H1 (cell line): ENCODE data around the gene EPSTI1. TPM values are rescaled to one million over a fixed set of nuclear protein-coding genes. Genes with fewer than 3 reads are reported as not detected.

Experiments used
- EP300 ChIP-seq, 2 experiments: IDR thresholded peaks; 1 replicate in 1 of 2; 2 replicates in 1 of 2; pipeline ENCODE4 v1.6.1; 2011 to 2012; ENCODE audit warnings: low read depth in 2 of 2, low read length in 2 of 2, mild to moderate bottlenecking in 2 of 2, borderline replicate concordance in 1 of 2, inconsistent platforms in 1 of 2, moderate library complexity in 1 of 2
- GTF2F1 ChIP-seq: IDR thresholded peaks from 2 replicates; pipeline ENCODE4 v1.6.1; 2012; ENCODE audit warnings: low read depth, low read length, improper control_type of control experiment, borderline replicate concordance
- HDAC2 ChIP-seq, 2 experiments: fragments of 300-600 bp in 1 of 2; sonication (generic) in 1 of 2; IDR thresholded peaks; 2 replicates each; pipeline ENCODE4 v1.6.1; 2011 to 2012; ENCODE audit warnings: low read depth in 2 of 2, low read length in 2 of 2, mild to moderate bottlenecking in 2 of 2, moderate library complexity in 2 of 2, borderline replicate concordance in 1 of 2, inconsistent platforms in 1 of 2
- TEAD4 ChIP-seq: IDR thresholded peaks from 2 replicates; pipeline ENCODE4 v1.6.1; 2012; ENCODE audit warnings: low read depth, low read length, inconsistent platforms, mixed read lengths
- polyA plus RNA-seq, 7 experiments: library from polyadenylated mRNA; depleted of rRNA in 3 of 7; stranded (reverse) in 5 of 7; unstranded in 2 of 7; fragments of >200 nt in 5 of 7; fragments of 200-250 nt in 2 of 7; gene quantifications; 1 replicate in 5 of 7; 2 replicates in 1 of 7; 4 replicates in 1 of 7; pipeline versions ENCODE4 v1.2.1 to v1.2.3, GENCODE V29; 2011 to 2013; ENCODE audit warnings: missing spikeins in 2 of 7, mixed read lengths in 2 of 7
- total RNA-seq: library from RNA; stranded (reverse); fragmentation: NEBNext Ultra II Directional; extraction: Animal tissue kit (Norgen Biotek cat#: 25700); gene quantifications from 2 replicates; pipeline ENCODE4 v1.2.1, GENCODE V29; 2021

EPSTI1 gene
- total and polyA plus RNA-seq, 2 of the 8 experiments (the other 6 are each of a cell fraction or from before 2014, with no cell fraction given), result 0.23 to 0.37 TPM

- TF ChIP-seq HDAC2 (IDR thresholded peaks at IDR 0.05; ENCODE audit: borderline replicate concordance in 1 of 2, low read depth in 2 of 2, low read length in 2 of 2) (no peak), TEAD4 (no peak), GTF2F1 (no peak), EP300 (IDR thresholded peaks at IDR 0.05; ENCODE audit: borderline replicate concordance in 1 of 2, low read depth in 2 of 2, low read length in 2 of 2) (no peak)
Observed at GRCh38 chr13:42965281-42965680, 26.8 kb downstream of the EPSTI1 start (continued).
